Motor neuron (in vitro differentiated cells): ENCODE results near the gene CCDC8. TPM values are rescaled to one million over a fixed set of nuclear protein-coding genes. Genes with fewer than 3 reads are reported as not detected.
"Not testable (repeated sequence)": the region's sequence is repeated elsewhere in the genome, so short reads cannot be mapped to it uniquely, and the experiment has no call there.

ENCODE experiments used
- ATAC-seq, 8 experiments: fragments of 200-7000 bp; cut with Tn5 transposase; replicated peaks in 6 of 8; 2 replicates each; pipeline ENCODE4 v1.8.0; 2021; ENCODE audit warnings: mild to moderate bottlenecking in 8 of 8, moderate library complexity in 8 of 8
- H3K27ac ChIP-seq, 2 donors: fragments of 250-450 bp; sonication (Bioruptor Pico); 2 replicates each; pipeline ENCODE4 v1.9.0; 2021; ENCODE audit warnings: antibody characterized with exemption in 2 of 2, mild to moderate bottlenecking in 2 of 2, moderate library complexity in 1 of 2
- H3K4me1 ChIP-seq, 2 donors: fragments of 250-450 bp; sonication (Bioruptor Pico); replicated peaks in 1 of 2; 2 replicates each; pipeline ENCODE4 v1.6.1; 2021; ENCODE audit warnings: antibody characterized with exemption in 2 of 2, mild to moderate bottlenecking in 2 of 2, moderate library complexity in 1 of 2
- H3K4me3 ChIP-seq, 5 donors: fragments of 250-450 bp; sonication (Bioruptor Pico); 2 replicates each; pipeline ENCODE4 v1.9.0; 2021; ENCODE audit warnings: antibody characterized with exemption in 5 of 5, mild to moderate bottlenecking in 5 of 5, moderate library complexity in 4 of 5
- WGBS, 10 experiments: fragments of 450-650 bp; shearing (Covaris generic); methylation state at CpG; one replicate each; pipeline ENCODE4 v1.0.0; 2022; 5-methylcytosine and 5-hydroxymethylcytosine counted together
- in situ Hi-C, 9 experiments: fragments of 400-800 bp; cut with MboI; loops; one replicate each; pipeline ENCODE4 v1.15.0; 2021; ENCODE audit warnings: low sequenced_read_pairs in 9 of 9, low pct_unique_long_range_greater_than_20kb in 2 of 9; ENCODE audit not compliant: unreplicated experiment in 9 of 9
- total RNA-seq, 8 experiments: library from RNA; unstranded; fragments of 300-600 nt; gene quantifications; 2 replicates each; pipeline versions ENCODE4 v1.2.3 to v1.2.4, GENCODE V29; 2022

Gene CCDC8
- total RNA-seq, 8 experiments from 2014 or later, result 0.92 to 30.9 (median 11.8) TPM

DNA sequence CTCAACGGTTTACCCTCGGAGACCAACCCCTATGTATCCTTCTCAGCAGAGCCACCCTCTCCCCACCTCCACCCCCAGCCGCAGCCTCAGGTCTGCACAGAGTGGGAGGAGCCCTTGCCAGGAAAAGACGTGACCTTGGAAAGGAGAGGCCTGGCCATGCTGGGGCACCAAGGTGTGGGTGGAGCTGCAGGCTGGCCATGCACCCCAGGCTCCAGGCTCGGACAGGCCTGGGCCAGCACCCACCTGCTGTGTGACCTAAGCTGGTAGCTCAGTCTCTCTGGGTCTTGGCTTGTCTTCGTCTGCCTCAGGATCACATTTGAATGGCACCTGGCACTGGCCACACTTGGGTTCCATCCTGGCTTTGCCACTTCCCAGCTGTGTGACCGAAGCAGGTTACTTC lies 29.5 kb downstream of the CCDC8 start:
- peak in 1 of 8 experiments; percentile 17 for ATAC-seq
- Histone ChIP-seq H3K27ac (no peak overlapping the region), H3K4me1 (no peaks in the 10 kb centered on the region), H3K4me3 (no peak overlapping the region)
- 90 to 100% (median 100%) methylated on average over 1 to 3 of the region's 7 CpGs; no CpG with 5 or more reads in 3 of the 10 experiments for WGBS, 10 experiments
- in situ Hi-C loops, result loop anchor here in 2 of 9 experiments (25.0 kb wide), 1 partner anchor 103 kb away; the partner anchor contains the start of gene PNMA8B (in 2 of the 2)

GRCh38 chr19:46383171-46383815 lies 30.1 kb downstream of the CCDC8 start:
- 95 to 100% (median 100%) methylated on average over 1 to 5 of the region's 23 CpGs; no CpG with 5 or more reads in 5 of the 10 experiments for WGBS, 10 experiments
- Histone ChIP-seq H3K4me1 (no peaks in the 10 kb centered on the region), H3K27ac (no peak overlapping the region), H3K4me3 (no peak overlapping the region)
- in situ Hi-C loops, result loop anchor here in 2 of 9 experiments (25.0 kb wide), 1 partner anchor 104 kb away; the partner anchor contains the start of gene PNMA8B (in 2 of the 2)
- no peak for ATAC-seq

- H3K4me3 ChIP-seq, result no peak overlapping the region
- no peak overlapping the region for H3K27ac ChIP-seq
- H3K4me1 ChIP-seq, result no peaks in the 10 kb centered on the region
- 67 to 100% (median 93%) methylated on average over 1 to 6 of the region's 15 CpGs; no CpG with 5 or more reads in 2 of the 10 experiments for WGBS, 10 experiments
- in situ Hi-C loops, result loop anchor here in 2 of 9 experiments (25.0 kb wide), 1 partner anchor 105 kb away; the partner anchor contains the start of gene PNMA8B (in 2 of the 2)
- no peak for ATAC-seq
Observed at GRCh38 chr19:46381756-46382345, 31.5 kb downstream of the CCDC8 start.

GRCh38 chr19:46381346-46381745 lies 32.0 kb downstream of the CCDC8 start:
- ATAC-seq, result no peak
- Histone ChIP-seq H3K27ac (no peak overlapping the region), H3K4me3 (no peak overlapping the region), H3K4me1 (no peaks in the 10 kb centered on the region)
- WGBS, 10 experiments, result 94 to 100% (median 100%) methylated on average over 1 to 2 of the region's 2 CpGs; no CpG with 5 or more reads in 4 of the 10 experiments
- in situ Hi-C loops, result loop anchor here in 2 of 9 experiments (25.0 kb wide), 1 partner anchor 106 kb away; the partner anchor contains the start of gene PNMA8B (in 2 of the 2)

- in situ Hi-C loops, result loop anchor here in 2 of 9 experiments (25.0 kb wide), 1 partner anchor 107 kb away; the partner anchor contains the start of gene PNMA8B (in 2 of the 2)
- H3K27ac ChIP-seq, result no peak overlapping the region
Observed at GRCh38 chr19:46380690-46381089, 32.7 kb downstream of the CCDC8 start.

GRCh38 chr19:46378268-46378667 lies 35.1 kb downstream of the CCDC8 start:
- ATAC-seq, result peak in 3 of 8 experiments; percentile 4 to 43 (median 19)
- WGBS, 10 experiments, result 0 to 100% (median 59%) methylated on average over 1 to 2 of the region's 2 CpGs; no CpG with 5 or more reads in 2 of the 10 experiments
- Histone ChIP-seq H3K4me1 (no peaks in the 10 kb centered on the region), H3K4me3 (no peak overlapping the region), H3K27ac (no peak overlapping the region)
- in situ Hi-C loops, result loop anchor here in 2 of 9 experiments (25.0 kb wide), 1 partner anchor 109 kb away; the partner anchor contains the start of gene PNMA8B (in 2 of the 2)

More at GRCh38 chr19:46380690-46381089, 32.7 kb downstream of the CCDC8 start:
- no peak overlapping the region for H3K4me3 ChIP-seq
- H3K4me1 ChIP-seq, result no peaks in the 10 kb centered on the region
- 79 to 100% (median 97%) methylated on average over 2 of the region's 2 CpGs; no CpG with 5 or more reads in 1 of the 10 experiments for WGBS, 10 experiments
- ATAC-seq, result no peak

GRCh38 chr19:46376241-46377153 lies 36.9 kb downstream of the CCDC8 start:
- in situ Hi-C loops, result loop anchor here in 2 of 9 experiments (25.0 kb wide), 1 partner anchor 111 kb away; the partner anchor contains the start of gene PNMA8B (in 2 of the 2)
- Histone ChIP-seq H3K27ac (no peak overlapping the region), H3K4me1 (peaks cover 0 to 5% of the 10 kb centered on the region in 2 donors), H3K4me3 (no peak overlapping the region)
- 88 to 100% (median 100%) methylated on average over 1 to 11 of the region's 20 CpGs; no CpG with 5 or more reads in 1 of the 10 experiments for WGBS, 10 experiments
- no peak for ATAC-seq

- in situ Hi-C loops, result loop anchor here in 2 of 9 experiments (25.0 kb wide), 1 partner anchor 112 kb away; the partner anchor contains the start of gene PNMA8B (in 2 of the 2)
- WGBS, 10 experiments, result 82 to 100% methylated on average over 1 to 2 of the region's 22 CpGs; no CpG with 5 or more reads in 8 of the 10 experiments
- not testable (repeated sequence) for H3K4me1 ChIP-seq, H3K4me3 ChIP-seq, ATAC-seq, H3K27ac ChIP-seq
Observed at GRCh38 chr19:46375476-46376067, 37.8 kb downstream of the CCDC8 start.

DNA sequence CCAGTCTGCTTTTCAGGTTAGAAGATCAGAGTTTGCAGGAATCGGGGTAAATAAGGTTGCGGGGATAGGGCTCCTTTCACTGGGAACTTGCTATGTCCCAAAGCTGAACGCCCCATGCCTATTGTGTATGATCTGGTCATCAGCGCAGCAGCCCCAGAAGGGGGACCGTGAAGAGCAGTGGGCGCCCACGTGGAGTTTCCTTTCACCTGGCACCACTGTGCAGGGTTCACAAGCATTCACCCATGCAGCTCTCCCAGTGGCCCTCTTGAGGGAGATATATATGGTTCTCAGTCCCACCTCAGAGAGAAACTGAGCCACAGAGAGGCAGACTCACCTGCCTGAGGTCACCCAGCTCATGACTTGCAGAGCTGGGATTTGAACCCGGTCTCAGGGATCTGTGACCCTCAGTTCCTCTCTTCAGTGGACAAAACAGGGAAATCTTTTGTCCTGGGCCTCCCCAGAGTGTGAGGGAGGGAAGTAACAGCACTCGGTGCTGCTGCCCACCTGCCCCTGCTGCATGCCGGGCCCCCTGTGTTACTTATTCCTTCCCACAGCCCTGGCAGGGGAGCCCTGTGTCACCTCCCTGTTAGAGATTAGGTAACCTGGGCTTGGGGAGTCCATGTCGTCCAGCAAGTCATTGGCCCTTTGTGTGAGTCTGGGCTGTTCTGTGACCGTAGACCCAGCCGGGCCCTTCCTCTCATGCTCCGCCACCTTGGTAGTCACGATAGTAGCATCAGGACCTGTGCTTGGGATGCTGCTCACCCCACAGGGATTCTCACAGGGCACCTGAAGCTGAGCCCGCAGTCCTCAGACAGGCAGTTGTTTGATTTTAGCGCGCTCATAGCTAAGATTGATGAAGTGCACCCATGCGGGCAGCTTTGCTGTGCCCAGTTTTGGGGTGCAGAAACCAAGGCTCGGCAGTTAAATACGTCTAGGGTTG lies 38.6 kb downstream of the CCDC8 start:
- H3K4me3 ChIP-seq, result no peak overlapping the region
- H3K27ac ChIP-seq, result no peak overlapping the region
- WGBS, 10 experiments, result 75 to 100% (median 96%) methylated on average over 1 to 11 of the region's 21 CpGs; no CpG with 5 or more reads in 3 of the 10 experiments
- H3K4me1 ChIP-seq, result peaks cover 0 to 5% of the 10 kb centered on the region in 2 donors
- ATAC-seq, result no peak
- in situ Hi-C loops, result loop anchor here in 2 of 9 experiments (25.0 kb wide), 1 partner anchor 112 kb away; the partner anchor contains the start of gene PNMA8B (in 2 of the 2)

DNA sequence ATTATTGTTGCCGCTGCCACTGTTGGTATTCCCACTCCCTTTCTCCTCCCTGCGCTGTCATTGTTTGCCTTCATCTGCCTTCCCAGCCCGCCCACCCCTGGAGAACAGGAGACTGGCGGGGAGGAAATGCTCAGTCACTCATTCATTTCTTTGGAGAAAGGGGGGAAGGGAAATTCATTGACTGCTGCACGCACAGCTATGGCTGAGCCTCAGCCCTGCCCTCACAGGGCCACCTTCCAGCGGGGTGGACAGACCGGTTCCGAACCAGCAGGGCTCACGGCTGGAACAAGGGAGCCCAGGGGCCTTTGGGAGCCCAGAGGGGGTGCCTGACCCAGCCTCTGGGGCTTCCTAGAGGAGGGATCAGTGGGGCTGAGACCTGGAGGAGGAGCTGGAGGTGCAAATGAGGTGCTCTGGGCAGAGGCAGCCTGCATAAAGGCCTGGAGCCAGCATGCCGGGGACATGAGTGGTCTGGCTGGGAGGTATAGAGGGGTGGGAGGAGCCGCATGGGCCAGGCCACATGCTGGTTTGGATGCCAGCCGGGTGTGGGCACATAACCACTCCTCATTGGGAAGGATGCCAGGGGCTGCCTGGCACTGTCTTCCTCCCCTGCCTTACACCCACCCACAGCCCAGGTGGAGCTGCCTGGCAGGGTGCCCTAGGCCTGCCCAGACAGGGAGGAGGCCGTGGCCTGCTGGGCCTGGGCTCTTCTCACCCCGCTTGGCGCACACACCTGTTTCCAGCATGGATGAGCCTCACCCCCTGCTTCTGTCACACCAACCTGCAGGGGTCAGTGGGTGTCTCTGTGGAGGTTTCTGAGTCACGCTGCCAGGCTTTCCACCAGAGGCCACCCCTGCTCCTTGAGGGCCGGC lies 39.6 kb downstream of the CCDC8 start:
- in situ Hi-C loops, result no loop called here
- peaks cover 0 to 5% of the 10 kb centered on the region in 2 donors for H3K4me1 ChIP-seq
- no peak overlapping the region for H3K27ac ChIP-seq
- WGBS, 10 experiments, result 0 to 86% (median 42%) methylated on average over 3 to 4 of the region's 17 CpGs; no CpG with 5 or more reads in 6 of the 10 experiments
- no peak overlapping the region for H3K4me3 ChIP-seq
- peak; percentile 56 to 92 (median 69) for ATAC-seq
